ENCODE data around the gene PDSS2.
"Not testable (repeated sequence)": the region's sequence is repeated elsewhere in the genome, so short reads cannot be mapped to it uniquely, and the experiment has no call there.

DNA sequence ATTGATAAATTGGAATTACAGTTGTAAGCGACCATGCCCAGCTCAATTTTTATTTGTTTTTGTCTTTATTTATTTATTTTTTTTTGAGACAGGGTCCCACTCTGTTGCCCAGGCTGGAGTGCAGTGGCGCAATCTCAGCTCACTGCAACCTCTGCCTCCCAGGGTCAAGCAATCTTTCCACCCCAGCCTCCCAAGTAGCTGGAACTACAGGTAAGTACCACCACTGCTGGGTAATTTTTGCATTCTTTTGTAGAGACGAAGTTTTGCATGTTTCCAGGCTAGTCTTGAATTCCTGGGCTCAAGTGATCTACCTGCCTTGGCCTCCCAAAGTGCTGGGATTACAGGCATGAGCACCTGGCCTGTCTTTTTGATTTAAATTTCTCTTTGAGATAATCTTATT lies 323.0 kb downstream of the PDSS2 start:
- TF ChIP-seq, protein P1, sequence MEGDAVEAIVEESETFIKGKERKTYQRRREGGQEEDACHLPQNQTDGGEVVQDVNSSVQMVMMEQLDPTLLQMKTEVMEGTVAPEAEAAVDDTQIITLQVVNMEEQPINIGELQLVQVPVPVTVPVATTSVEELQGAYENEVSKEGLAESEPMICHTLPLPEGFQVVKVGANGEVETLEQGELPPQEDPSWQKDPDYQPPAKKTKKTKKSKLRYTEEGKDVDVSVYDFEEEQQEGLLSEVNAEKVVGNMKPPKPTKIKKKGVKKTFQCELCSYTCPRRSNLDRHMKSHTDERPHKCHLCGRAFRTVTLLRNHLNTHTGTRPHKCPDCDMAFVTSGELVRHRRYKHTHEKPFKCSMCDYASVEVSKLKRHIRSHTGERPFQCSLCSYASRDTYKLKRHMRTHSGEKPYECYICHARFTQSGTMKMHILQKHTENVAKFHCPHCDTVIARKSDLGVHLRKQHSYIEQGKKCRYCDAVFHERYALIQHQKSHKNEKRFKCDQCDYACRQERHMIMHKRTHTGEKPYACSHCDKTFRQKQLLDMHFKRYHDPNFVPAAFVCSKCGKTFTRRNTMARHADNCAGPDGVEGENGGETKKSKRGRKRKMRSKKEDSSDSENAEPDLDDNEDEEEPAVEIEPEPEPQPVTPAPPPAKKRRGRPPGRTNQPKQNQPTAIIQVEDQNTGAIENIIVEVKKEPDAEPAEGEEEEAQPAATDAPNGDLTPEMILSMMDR (IDR thresholded peaks at IDR 0.05; ENCODE audit: low read depth, low read length), result not testable (repeated sequence)
- not testable (repeated sequence) for TF ChIP-seq MYC (IDR thresholded peaks at IDR 0.05; ENCODE audit: low read depth, low read length)
- TF ChIP-seq, protein P2, sequence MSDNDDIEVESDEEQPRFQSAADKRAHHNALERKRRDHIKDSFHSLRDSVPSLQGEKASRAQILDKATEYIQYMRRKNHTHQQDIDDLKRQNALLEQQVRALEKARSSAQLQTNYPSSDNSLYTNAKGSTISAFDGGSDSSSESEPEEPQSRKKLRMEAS (IDR thresholded peaks at IDR 0.05; ENCODE audit: low read depth, low read length), result not testable (repeated sequence)
